Measurements from ENCODE around the gene AGTPBP1.

AGTPBP1 gene

GRCh38 chr9:85502815-85503655 lies 238.7 kb downstream of the AGTPBP1 start:
- H3K27me3 ChIP-seq (ENCODE audit: insufficient read depth, low read length, poor library complexity) = no peaks in the 10 kb centered on the region
- ATAC-seq (ENCODE audit: insufficient read depth, low read depth) (no peak), DNase-seq (no peak)
- H3K4me1 ChIP-seq (ENCODE audit: insufficient read depth, low read length) = no peaks in the 10 kb centered on the region
- no peaks in the 10 kb centered on the region for H3K9me3 ChIP-seq (ENCODE audit: insufficient read depth, low read length, severe bottlenecking)
- H3K79me2 ChIP-seq (ENCODE audit: insufficient read depth, low read length) = no peaks in the 10 kb centered on the region
- no peaks in the 10 kb centered on the region for H3K36me3 ChIP-seq (ENCODE audit: insufficient read depth, low read length)
- H3K27ac ChIP-seq (ENCODE audit: low read length) = no peak overlapping the region
- no peak overlapping the region for H3K9ac ChIP-seq (ENCODE audit: low read depth, low read length)
- no peak overlapping the region for H3K4me2 ChIP-seq (ENCODE audit: insufficient read depth, low read length)
- H3K4me3 ChIP-seq (ENCODE audit: low read depth in 1 of 2, low read length in 2 of 2) = no peak overlapping the region
- H2AFZ ChIP-seq (ENCODE audit: low read depth, low read length) = no peak overlapping the region
- H4K20me1 ChIP-seq (ENCODE audit: insufficient read depth, low read length) = no peaks in the 10 kb centered on the region
- TF ChIP-seq EZH2 (IDR thresholded peaks at IDR 0.05; ENCODE audit: borderline replicate concordance, low read depth, low read length, severe bottlenecking) (no peak), CTCF (IDR thresholded peaks at IDR 0.05; ENCODE audit: borderline replicate concordance, extremely low read depth, low read length, poor library complexity, severe bottlenecking) (no peak)

- Histone ChIP-seq H3K4me3 (ENCODE audit: low read depth in 1 of 2, low read length in 2 of 2) (no peak overlapping the region), H4K20me1 (ENCODE audit: insufficient read depth, low read length) (no peaks in the 10 kb centered on the region), H2AFZ (ENCODE audit: low read depth, low read length) (no peak overlapping the region), H3K9me3 (ENCODE audit: insufficient read depth, low read length, severe bottlenecking) (no peaks in the 10 kb centered on the region), H3K4me2 (ENCODE audit: insufficient read depth, low read length) (no peak overlapping the region), H3K79me2 (ENCODE audit: insufficient read depth, low read length) (no peaks in the 10 kb centered on the region), H3K36me3 (ENCODE audit: insufficient read depth, low read length) (no peaks in the 10 kb centered on the region), H3K4me1 (ENCODE audit: insufficient read depth, low read length) (no peaks in the 10 kb centered on the region), H3K27ac (ENCODE audit: low read length) (no peak overlapping the region), H3K27me3 (ENCODE audit: insufficient read depth, low read length, poor library complexity) (no peaks in the 10 kb centered on the region), H3K9ac (ENCODE audit: low read depth, low read length) (no peak overlapping the region)
- no peak for ATAC-seq (ENCODE audit: insufficient read depth, low read depth)
- TF ChIP-seq EZH2 (IDR thresholded peaks at IDR 0.05; ENCODE audit: borderline replicate concordance, low read depth, low read length, severe bottlenecking) (no peak), CTCF (IDR thresholded peaks at IDR 0.05; ENCODE audit: borderline replicate concordance, extremely low read depth, low read length, poor library complexity, severe bottlenecking) (no peak)
- DNase-seq = no peak
Observed at GRCh38 chr9:85501882-85502281, 239.9 kb downstream of the AGTPBP1 start.

- no peaks in the 10 kb centered on the region for H3K4me1 ChIP-seq (ENCODE audit: insufficient read depth, low read length)
- DNase-seq (no peak), ATAC-seq (ENCODE audit: insufficient read depth, low read depth) (no peak)
- H3K9ac ChIP-seq (ENCODE audit: low read depth, low read length) = no peak overlapping the region
- H3K27ac ChIP-seq (ENCODE audit: low read length) = no peak overlapping the region
- H3K27me3 ChIP-seq (ENCODE audit: insufficient read depth, low read length, poor library complexity) = no peaks in the 10 kb centered on the region
- H3K4me2 ChIP-seq (ENCODE audit: insufficient read depth, low read length) = no peak overlapping the region
- no peaks in the 10 kb centered on the region for H3K79me2 ChIP-seq (ENCODE audit: insufficient read depth, low read length)
- no peaks in the 10 kb centered on the region for H3K9me3 ChIP-seq (ENCODE audit: insufficient read depth, low read length, severe bottlenecking)
- TF ChIP-seq CTCF (IDR thresholded peaks at IDR 0.05; ENCODE audit: borderline replicate concordance, extremely low read depth, low read length, poor library complexity, severe bottlenecking) = no peak
- no peak for TF ChIP-seq EZH2 (IDR thresholded peaks at IDR 0.05; ENCODE audit: borderline replicate concordance, low read depth, low read length, severe bottlenecking)
- H3K36me3 ChIP-seq (ENCODE audit: insufficient read depth, low read length) = no peaks in the 10 kb centered on the region
- H3K4me3 ChIP-seq (ENCODE audit: low read depth in 1 of 2, low read length in 2 of 2) = no peak overlapping the region
- H4K20me1 ChIP-seq (ENCODE audit: insufficient read depth, low read length) = no peaks in the 10 kb centered on the region
- no peak overlapping the region for H2AFZ ChIP-seq (ENCODE audit: low read depth, low read length)
Observed at GRCh38 chr9:85501456-85501855, 240.3 kb downstream of the AGTPBP1 start.

All from DND-41 (cell line).